SIG-M5 treated with dmso at 0.1 percent for 504 hours (cell line): ENCODE results near the gene SIX3.

Experiments
- DNase-seq: peaks from one replicate; lab custom pipeline; 2025; ENCODE audit not compliant: unreplicated experiment; lab: John Stamatoyannopoulos, UW

SIX3 gene

DNA sequence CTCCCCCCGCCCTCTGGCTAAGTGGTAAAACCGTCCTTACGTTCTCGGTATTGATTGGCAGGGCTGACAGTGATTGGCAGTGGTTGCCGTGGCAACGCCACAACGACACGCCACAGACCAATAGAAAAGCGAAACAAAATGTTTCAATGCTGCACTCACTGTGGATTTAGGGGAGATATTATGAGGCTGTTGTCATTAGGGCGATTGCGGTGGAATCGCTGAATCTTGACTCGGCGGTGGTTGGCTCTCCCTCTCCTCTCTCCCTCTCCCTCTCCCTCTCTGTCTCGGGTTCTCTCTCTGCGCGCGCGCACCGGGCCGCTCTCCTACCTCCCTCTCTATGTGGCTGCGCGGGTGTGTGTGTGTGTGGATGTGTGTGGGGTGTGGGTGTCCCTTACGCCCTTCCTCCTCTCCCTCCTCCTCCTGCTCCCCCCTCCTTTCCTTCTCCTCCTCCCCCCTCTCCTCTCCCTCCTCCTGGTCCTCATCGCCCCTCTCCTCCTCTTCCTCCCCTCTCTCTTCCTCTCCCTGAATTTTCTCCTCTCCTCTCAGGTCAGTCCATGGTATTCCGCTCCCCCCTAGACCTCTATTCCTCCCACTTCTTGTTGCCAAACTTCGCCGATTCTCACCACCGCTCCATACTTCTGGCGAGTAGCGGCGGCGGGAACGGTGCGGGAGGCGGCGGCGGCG lies at the start of gene SIX3:
Gene SIX3, plus strand, starts transcription at position 152 of the 684 bp plus-strand sequence. Its CDS starts 403 bp downstream, at position 555.
- no peak for DNase-seq

DNA sequence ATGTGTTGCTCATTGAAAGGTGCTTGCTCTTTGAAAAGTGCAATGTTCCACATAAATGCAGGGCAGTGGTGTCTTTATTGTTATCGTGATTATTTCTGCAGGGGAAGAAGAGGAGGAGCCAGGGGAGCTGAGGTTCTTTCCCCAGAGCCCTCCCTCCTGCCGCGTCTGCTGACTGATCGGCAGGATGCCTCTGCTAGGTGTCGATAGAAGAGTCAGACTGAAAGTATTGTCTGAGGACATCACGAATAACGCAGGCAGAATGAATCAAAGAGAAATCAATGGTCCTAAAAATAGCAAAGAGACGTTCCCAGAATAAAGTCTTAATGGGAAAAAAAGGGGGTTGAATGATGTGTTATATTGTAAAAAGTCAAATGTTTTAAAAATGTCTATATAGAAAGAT lies 47.4 kb upstream of the SIX3 start:
- DNase-seq, result no peak

DNA sequence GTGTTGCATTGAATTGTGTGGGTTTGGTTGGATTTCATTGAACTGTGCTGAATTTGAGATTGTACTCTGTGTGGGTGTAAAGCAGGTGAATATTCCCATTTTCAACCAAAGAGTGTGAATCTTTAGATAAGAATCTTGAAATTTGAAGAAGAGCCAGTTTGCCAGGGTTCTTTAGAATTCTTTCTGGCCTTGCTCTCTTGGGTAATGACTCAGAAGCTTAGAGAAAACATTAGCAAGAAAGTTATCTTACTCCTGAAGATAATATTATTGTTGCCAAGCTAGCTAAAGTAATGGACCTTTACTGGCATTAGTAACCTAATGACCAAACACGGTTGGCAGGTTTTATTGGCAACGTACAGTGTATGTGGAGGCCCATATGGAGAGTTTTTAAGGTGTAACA lies 46.4 kb upstream of the SIX3 start:
- DNase-seq, result no peak

DNA sequence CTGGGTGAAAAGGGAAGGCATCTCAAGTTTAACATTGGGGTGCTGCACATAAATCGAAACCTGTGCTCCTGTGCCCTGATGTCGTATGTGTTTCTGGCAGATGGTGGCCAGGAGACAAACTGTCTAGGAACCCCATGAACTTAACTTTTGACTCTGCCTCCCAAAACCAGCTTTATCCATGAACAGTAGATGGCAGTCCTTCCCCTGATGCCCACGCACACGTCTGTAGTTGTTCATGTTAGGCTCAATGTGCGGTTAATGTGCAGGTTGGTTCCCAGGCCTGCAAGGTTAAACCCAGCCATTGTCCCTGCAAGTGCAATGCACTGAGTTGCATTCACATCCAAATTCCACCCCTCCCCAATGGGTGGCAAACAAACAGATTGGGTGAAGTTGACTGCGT lies 44.1 kb upstream of the SIX3 start:
- no peak for DNase-seq

DNA sequence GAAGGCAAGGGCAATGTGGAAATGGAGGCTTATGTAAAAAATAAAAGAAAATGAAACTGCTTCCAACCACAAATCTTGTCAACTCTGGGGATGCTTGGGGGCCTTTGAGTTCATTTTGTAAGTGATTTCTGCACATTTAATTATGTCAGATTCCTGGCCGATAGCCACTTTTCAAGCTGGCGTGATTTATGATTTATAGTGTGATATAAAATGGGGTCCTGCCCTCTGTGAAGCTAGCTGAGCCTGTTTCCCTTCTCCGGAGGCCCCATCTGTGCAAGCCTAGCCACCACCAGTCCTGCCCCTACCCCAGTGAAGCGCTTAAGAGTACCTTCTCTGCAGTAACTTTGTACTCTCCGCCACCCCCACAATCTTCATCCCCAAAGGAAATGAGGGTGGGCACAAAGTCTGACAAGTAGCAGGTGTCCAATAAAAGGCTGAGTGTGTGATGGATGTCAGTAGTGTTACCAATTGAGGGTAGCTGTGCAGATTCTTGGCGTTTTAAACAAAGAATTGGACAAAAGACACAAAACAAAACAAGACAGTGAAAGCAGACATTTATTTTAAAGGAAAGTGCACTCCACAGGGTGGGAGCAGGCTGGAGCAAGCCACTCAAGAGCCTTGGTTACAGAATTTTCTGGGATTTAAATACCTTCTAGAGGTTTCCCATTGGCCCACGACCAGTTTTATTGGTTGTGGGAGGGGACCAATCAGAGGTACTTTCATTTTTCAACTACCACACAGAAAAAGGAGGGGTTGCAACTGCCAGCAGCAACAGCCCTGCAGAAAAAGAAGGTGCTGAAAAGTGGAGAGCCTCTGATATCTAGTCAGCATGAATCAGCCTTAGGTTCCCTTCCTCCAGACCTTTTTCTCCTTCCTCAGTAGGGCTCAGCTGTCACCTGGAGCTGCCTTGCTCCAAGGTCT lies 39.0 kb upstream of the SIX3 start:
- DNase-seq, result no peak

DNA sequence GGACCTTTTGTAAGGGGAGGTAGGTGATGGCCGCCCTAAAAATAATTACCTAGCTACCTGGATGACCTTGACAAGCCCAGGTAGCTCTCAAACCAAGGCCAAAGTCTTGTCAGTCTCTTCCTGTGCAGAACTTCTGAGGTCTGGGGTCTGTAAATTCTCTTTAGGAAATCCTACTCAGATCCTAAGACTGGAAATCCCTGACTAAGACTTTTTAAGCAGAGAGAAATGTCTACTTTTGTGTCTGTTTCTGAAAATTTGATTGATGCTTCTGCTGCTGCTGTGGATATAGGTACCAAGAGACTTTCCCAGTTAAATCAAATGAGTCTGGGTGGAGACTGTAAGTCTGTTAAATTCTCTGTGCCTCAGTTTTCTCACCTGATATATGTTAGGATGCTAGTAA lies 36.9 kb upstream of the SIX3 start:
- no peak for DNase-seq

DNA sequence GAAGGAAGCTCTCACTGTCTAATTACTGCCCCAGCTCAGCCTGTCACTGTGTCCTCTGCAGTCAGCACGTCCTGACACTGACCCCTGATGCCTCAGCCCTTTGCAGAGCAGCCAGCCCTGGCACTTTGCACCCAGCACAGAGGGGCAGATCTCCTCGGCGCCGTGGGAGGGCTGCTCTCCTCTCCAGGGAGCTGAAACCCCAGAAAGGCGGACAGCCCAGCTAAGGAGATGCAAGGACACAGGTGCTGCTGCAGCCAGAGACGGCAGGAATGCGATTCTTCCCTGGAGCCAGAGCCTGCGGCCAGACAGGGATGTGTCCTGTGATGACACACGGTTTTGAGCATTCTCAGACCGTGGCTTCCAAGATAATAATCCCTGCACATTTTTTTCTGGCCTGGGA lies 34.5 kb upstream of the SIX3 start:
- DNase-seq, result no peak

DNA sequence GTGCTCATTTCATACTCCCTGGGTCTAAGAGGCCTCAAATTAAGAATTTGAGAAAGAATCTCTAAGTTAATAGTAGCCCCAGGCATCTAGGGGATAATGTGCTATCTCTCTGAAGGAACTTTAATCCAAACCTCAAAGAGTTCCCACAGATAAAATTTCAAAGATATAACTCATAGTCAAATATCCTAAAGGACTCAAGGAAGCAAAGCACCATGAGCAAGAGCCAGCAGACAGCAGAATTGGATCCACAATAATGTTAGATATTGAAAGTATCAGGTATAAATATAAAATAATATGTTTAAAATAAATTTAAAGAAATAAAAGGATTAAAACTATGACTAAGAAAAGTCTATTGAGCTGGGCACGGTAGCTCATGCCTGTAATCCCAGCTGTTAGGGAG lies 31.7 kb upstream of the SIX3 start:
- DNase-seq, result no peak

DNA sequence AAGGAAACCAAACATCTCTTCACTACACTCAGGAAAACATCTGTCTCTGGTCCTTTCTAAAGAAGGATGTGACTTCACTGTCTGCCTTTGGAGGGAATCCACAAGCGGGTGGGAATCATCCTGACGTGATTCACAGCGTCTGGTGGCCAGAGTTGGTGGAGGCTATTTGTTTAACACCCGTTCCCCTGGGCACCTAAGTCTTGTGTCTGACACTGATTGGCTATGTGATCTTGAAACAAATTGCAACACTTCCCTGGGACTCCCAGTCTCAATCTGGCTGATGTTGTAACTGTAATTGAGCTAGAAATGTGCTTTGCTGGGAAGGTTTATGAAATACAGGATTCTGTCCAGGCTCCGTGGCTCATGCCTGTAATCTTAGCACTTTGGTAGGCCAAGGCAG lies 28.8 kb upstream of the SIX3 start:
- DNase-seq, result no peak

DNA sequence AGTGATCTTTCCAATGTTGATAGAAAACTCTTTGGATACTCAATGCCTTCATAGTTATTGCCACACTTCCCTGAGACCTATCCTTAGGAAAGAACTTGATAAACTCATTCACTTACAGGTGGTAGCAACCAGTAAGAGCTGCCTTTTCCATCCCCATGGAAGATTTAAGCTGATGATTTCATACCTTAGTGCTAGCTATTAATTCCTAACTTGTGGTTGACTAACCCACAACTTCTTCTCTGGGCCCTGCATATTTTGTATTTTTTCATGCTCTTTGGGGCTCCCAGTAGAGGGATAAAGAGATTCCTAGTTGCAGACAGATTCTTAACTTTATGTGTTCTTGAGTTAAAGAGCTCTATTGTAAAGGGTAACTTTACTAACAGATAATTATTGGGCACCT lies 25.2 kb upstream of the SIX3 start:
- no peak for DNase-seq

DNA sequence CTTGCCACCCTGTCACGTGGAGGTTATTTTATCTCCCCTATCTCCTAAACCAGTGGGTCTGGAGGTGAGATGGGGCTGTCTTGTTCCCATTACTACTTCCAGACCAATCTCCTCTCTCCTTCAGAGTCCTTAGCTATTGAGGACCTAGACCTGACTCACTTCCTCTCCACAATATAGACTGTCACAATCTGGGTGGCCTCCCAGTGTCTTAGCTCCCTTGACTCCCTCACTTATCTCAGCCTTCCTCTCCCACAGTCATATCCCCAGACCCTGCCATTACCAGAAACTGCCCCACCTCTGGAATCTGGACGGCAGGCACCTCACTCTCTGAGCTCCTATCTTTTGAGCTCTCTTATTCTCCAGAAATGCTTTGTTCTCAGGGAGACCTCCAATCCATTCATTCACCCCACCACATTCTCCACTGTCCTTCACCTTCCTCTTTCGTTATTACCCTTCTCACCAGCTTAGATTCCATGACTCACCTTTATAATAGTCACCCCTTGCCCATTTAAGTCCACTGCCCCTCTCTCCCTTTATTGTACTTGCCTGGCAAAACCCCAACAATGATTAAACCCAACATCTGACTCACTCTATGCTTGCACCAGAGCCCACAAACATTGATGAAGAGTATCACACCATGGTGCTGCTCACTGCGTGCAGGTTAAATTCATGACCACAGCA lies 23.3 kb upstream of the SIX3 start:
- peak; percentile 42 for DNase-seq

DNA sequence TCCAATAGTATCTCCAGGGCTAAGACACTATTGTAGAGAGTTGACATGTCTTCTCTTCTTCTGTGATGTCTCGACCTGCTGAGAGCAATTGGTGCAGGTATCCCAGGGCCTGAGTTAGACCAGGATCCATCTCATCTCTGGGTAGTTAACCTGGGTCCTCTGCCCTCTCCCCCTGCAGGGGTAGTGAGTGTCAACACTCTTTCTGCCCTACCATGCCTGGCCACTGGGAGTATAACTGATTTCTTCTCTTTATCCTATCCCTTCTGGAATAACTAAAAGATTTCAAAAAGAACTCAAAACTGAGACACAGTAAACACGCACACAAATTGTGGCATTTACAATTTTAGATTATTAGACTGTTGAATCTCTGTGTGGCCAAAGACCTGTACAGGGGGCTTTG lies 20.8 kb upstream of the SIX3 start:
- DNase-seq, result no peak

DNA sequence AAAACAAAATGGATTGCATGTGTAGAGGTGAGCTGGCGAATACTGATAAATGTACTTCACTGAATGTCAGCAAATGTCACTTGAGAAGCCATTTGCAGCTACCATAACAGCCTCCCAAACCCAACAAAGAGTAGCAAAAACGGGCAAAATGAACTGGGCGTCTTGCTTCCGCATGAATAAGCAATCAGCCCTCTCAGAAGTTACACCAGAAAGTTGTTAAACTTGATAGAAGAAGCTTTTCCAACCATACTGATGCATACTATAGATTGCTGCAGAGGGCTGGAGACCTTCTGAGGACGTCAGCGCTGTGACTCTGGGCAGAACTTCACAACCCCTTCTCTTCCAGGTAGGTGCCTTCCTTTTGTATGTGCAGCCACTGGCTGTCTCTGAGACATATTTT lies 18.7 kb upstream of the SIX3 start:
- no peak for DNase-seq

DNA sequence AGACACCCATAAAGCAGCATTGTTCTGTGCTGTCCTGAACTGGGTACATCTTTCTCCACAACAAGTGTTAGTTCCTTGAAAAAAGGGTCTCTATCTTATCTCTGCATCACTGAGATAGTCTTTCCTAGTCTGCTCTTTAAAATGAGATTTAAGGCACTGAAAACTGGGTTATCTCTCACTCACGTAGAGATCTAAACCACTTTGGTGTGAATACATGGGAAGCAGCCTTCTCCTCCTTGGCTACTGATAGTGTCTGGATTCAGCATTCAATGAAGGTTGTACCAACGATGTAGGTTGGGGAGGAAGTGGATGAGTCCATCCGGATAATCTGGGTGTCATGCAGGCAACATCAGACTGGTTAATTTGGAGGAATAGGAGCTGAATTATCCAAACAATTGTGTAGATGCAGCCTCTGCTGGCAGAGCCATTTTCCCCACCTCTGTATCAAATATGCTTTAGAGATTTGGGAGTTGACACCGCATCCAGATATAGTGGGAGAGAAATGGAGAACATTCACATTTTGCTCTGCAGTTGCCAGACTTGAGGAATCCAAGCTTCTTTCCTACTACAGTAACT lies 15.9 kb upstream of the SIX3 start:
- DNase-seq, result no peak

DNA sequence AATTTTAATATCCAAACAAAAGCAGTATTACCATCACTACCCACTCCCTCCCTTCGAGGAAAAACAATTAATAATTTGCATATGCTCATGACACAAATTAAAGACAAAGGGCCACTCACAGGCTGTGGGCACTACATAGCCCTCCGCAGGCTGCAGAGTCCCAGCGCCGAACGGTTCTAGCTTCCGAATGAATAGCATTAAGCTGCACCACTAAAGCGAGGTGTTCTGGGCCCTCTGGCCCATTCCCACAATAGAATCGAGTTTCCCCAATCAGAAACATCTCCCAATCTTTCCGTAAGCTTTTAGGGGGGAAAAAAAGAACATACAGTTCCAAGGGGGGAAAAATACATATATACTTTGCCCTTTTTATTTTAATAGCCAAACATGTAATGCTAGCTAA lies 14.5 kb upstream of the SIX3 start:
- DNase-seq, result no peak

DNA sequence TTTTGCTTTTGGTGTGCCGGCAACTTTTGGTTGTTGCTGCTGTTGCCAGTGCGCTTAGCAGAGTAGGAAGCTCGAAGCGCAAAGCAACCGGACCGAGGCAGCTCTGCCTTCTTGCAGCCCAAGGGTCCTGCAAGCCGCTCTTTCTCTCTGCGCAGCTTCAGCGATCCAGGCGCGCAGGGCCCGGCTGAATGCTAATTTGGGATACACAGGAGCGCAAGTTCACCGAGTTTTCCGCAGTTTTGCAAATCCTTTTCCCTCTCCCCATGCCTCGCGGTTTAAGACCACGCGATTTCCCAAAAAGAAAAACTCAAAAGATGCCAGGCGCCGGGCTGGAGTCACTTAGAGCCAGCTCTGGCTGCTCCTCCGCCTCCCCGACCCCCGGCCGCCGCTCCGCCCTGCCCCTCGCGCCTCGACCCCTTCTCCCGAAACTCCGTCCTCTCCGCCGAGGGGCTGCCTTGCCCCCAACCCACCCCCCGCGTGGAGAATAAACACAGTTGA lies 13.5 kb upstream of the SIX3 start:
- DNase-seq, result no peak

DNA sequence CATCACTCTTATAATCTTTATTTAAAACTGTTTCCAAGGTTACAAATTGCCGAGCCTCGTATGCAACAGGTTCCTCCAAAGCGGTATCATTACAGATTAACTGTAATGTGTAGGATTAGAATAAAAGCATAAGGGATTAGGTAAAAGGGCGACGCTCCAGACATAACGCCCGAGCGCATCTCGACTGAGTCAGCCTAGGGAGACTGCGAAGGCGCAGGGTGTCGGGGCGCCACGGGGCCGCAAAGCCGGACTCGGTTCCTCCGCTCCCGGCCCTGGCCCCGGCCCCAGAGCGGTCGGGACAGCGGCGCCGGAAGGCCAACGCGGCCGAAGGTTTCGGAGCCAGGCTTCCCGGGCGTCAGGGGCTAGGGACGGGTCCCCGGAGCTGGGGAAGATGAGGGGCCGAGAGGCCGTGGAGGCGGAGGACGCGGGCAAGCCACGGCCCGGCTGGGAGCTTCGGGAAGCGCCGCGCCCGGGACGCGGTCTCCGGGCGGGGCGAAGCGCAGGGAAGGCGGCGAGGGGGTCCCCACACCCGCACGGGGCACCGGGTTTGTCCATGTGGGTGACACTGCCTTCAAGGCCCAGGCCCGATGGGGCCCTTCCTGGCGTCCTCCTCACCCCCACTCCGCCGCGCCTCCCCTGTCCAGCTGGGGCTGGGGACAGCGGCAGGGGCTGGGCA lies 12.9 kb upstream of the SIX3 start:
- no peak for DNase-seq

DNA sequence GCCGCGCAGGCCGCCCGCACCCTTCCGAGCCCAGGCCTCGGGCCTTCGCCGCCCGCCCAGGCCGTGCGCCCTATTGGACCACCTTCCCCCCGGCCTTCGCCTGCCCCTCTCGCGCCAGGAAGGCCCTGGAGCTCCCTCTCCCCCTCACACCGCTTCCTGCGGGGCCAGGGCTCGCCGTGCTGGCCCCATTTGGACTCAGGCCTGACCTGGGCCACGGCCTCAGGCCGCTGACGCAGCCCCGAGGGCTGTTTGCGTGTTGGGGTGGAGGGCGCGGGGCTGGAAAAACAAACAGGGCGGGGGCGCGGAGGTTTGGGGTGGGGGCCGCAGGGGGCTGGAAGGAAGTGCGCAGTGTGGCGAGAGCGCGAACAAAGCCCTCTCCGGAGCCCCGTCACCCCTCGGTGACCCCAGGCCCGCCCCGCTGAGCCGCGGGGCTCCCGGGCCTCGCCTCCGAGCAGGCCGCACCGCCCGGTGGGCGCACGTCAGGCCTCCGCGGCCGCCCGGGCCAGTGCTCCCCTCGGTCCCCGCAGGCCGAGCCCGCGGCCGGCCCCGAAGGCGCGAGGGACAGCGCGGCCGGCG lies 12.3 kb upstream of the SIX3 start:
- no peak for DNase-seq

DNA sequence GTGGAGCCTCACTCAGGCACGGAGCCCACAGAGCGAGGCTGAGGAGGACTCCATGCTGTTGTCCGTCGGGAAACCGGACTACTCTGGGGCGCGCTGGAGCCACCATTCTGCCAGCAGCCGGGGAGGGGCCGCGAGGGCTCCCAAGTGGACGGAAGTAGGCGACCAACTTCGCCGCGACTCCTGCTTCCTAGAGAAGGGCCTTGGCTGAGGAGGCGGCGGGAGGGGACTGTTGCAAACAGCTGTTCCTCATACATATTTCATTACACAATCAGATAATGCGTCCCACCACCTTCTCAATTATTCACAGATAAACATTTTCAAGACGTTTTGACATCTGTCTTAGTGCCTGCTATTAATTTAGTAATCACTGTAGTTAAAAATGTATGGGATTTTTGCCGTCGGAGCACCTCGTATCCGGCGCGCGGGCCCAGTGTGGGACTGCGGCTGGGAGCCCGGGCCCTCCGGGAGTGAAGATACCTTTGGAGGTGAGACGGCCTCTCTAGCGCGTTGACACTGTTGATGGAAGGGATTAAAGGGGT lies 11.7 kb upstream of the SIX3 start:
- no peak for DNase-seq
